Smooth muscle cell (in vitro differentiated cells): ENCODE data around the gene CEP295NL. TPM values are rescaled to one million over a fixed set of nuclear protein-coding genes. Genes with fewer than 3 reads are reported as not detected.

Experiments
- DNase-seq: peaks from one replicate; lab custom pipeline; 2025; ENCODE audit not compliant: unreplicated experiment; lab: John Stamatoyannopoulos, UW
- H2AFZ ChIP-seq: fragments of 200-600 bp; sonication (generic); 2 replicates; pipeline ENCODE4 v1.6.0; 2016; ENCODE audit warnings: antibody characterized with exemption, low read depth, mild to moderate bottlenecking
- H3F3A ChIP-seq: fragments of 200-600 bp; sonication (generic); 2 replicates; pipeline ENCODE4 v1.6.0; 2017; ENCODE audit warnings: antibody characterized with exemption, low read depth
- H3K27ac ChIP-seq: fragments of 200-600 bp; sonication (generic); 2 replicates; pipeline ENCODE4 v1.5.1; 2016; ENCODE audit warnings: low read depth, mild to moderate bottlenecking
- H3K27me3 ChIP-seq: fragments of 200-600 bp; sonication (generic); 2 replicates; pipeline ENCODE4 v1.6.1; 2016; ENCODE audit warnings: low read depth, mild to moderate bottlenecking
- H3K36me3 ChIP-seq: fragments of 200-600 bp; sonication (generic); 2 replicates; pipeline ENCODE4 v1.5.1; 2016; ENCODE audit warnings: low read depth
- H3K4me1 ChIP-seq: fragments of 200-600 bp; sonication (generic); 2 replicates; pipeline ENCODE4 v1.5.1; 2016; ENCODE audit warnings: low read depth
- H3K4me2 ChIP-seq: fragments of 200-600 bp; sonication (generic); 2 replicates; pipeline ENCODE4 v1.6.0; 2016; ENCODE audit warnings: mild to moderate bottlenecking
- H3K4me3 ChIP-seq: fragments of 200-600 bp; sonication (generic); 2 replicates; pipeline ENCODE4 v1.5.1; 2016; ENCODE audit warnings: mild to moderate bottlenecking
- H3K79me2 ChIP-seq: fragments of 200-600 bp; sonication (generic); 2 replicates; pipeline ENCODE4 v1.6.0; 2016; ENCODE audit warnings: low read depth, mild to moderate bottlenecking
- H3K9ac ChIP-seq: fragments of 200-600 bp; sonication (generic); 2 replicates; pipeline ENCODE4 v1.6.0; 2016; ENCODE audit warnings: low read depth
- H3K9me3 ChIP-seq: fragments of 200-600 bp; sonication (generic); replicated peaks from 2 replicates; pipeline ENCODE4 v1.5.1; 2016; ENCODE audit warnings: low read depth
- H4K20me1 ChIP-seq: fragments of 200-600 bp; sonication (generic); 2 replicates; pipeline ENCODE4 v1.6.0; 2016; ENCODE audit warnings: low read depth
- WGBS: methylation state at CpG from one replicate; pipeline ENCODE4 v1.1.7; 2016; ENCODE audit warnings: low lambda C conversion rate; 5-methylcytosine and 5-hydroxymethylcytosine counted together
- polyA plus RNA-seq: library from polyadenylated mRNA; unstranded; fragments of >200 nt; fragmentation: Nextera tagmentation; extraction: Ambion mirVana; gene quantifications from 2 replicates; pipeline ENCODE4 v1.2.1, GENCODE V29; 2016
- total RNA-seq: library from RNA; depleted of rRNA; stranded (reverse); fragments of >200 nt; gene quantifications from 2 replicates; pipeline ENCODE4 v1.2.3, GENCODE V29; 2014
- TF ChIP-seq, protein P1 (sequence below): fragments of 200-600 bp; sonication (generic); IDR thresholded peaks from 2 replicates; pipeline ENCODE4 v1.5.1; 2017; ENCODE audit warnings: borderline replicate concordance, mild to moderate bottlenecking, antibody characterized with exemption; ENCODE audit not compliant: insufficient read depth, poor library complexity, severe bottlenecking

The CEP295NL gene
- total and polyA plus RNA-seq, 2 experiments from 2014 or later: 1.2 TPM; not detected in 1

DNA sequence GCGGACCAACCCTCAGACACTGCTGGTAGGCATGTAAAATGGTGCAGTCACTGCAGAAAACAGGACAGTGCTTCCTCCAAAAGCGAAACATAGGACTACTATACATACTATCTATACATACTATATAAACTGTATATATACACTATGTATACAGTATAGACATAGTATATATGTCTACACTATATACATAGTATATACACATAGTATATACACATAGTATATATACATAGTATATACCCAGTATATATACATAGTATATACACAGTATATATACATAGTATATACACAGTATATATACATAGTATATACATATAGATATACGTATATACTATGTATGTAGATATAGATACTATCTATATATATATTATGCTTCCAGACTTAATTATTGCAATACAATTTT is 55.9 kb downstream of the CEP295NL start:
- Histone ChIP-seq H3K27me3 (no peaks in the 10 kb centered on the region), H3K9me3 (no peaks in the 10 kb centered on the region), H3K4me3 (no peak overlapping the region), H3K79me2 (no peaks in the 10 kb centered on the region), H3F3A (no peaks in the 10 kb centered on the region), H3K4me2 (no peak overlapping the region), H4K20me1 (no peaks in the 10 kb centered on the region), H3K36me3 (no peaks in the 10 kb centered on the region), H3K27ac (no peak overlapping the region), H3K9ac (no peak overlapping the region), H3K4me1 (no peaks in the 10 kb centered on the region), H2AFZ (no peak overlapping the region)
- DNase-seq: no peak
- TF ChIP-seq, protein P1, sequence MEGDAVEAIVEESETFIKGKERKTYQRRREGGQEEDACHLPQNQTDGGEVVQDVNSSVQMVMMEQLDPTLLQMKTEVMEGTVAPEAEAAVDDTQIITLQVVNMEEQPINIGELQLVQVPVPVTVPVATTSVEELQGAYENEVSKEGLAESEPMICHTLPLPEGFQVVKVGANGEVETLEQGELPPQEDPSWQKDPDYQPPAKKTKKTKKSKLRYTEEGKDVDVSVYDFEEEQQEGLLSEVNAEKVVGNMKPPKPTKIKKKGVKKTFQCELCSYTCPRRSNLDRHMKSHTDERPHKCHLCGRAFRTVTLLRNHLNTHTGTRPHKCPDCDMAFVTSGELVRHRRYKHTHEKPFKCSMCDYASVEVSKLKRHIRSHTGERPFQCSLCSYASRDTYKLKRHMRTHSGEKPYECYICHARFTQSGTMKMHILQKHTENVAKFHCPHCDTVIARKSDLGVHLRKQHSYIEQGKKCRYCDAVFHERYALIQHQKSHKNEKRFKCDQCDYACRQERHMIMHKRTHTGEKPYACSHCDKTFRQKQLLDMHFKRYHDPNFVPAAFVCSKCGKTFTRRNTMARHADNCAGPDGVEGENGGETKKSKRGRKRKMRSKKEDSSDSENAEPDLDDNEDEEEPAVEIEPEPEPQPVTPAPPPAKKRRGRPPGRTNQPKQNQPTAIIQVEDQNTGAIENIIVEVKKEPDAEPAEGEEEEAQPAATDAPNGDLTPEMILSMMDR: no peak
- WGBS: 97% methylated on average over 3 of the region's 3 CpGs

GRCh38 chr17:78844301-78845005 is 58.5 kb downstream of the CEP295NL start:
- WGBS: 92% methylated on average over 9 of the region's 9 CpGs
- DNase-seq: no peak

GRCh38 chr17:78842881-78843565 is 60.0 kb downstream of the CEP295NL start:
- no peaks in the 10 kb centered on the region for H3K36me3 ChIP-seq
- H3K4me3 ChIP-seq: no peak overlapping the region
- TF ChIP-seq, protein P1: peak; percentile 33
- 67% methylated on average over 10 of the region's 10 CpGs for WGBS
- no peak for DNase-seq
- H3F3A ChIP-seq: no peaks in the 10 kb centered on the region
- H3K9ac ChIP-seq: no peak overlapping the region
- H3K4me2 ChIP-seq: no peak overlapping the region
- peaks cover 19% of the 10 kb centered on the region for H3K79me2 ChIP-seq
- H4K20me1 ChIP-seq: peaks cover 20% of the 10 kb centered on the region
- peaks cover 14% of the 10 kb centered on the region for H3K4me1 ChIP-seq
- no peaks in the 10 kb centered on the region for H3K9me3 ChIP-seq
- H3K27me3 ChIP-seq: no peaks in the 10 kb centered on the region
- no peak overlapping the region for H3K27ac ChIP-seq
- no peak overlapping the region for H2AFZ ChIP-seq

More at GRCh38 chr17:78844301-78845005, 58.5 kb downstream of the CEP295NL start:
- TF ChIP-seq, protein P1: no peak
- H3K4me2 ChIP-seq: no peak overlapping the region
- H3K36me3 ChIP-seq: no peaks in the 10 kb centered on the region
- no peak overlapping the region for H3K9ac ChIP-seq
- no peak overlapping the region for H3K27ac ChIP-seq
- H3K9me3 ChIP-seq: no peaks in the 10 kb centered on the region
- H3F3A ChIP-seq: no peaks in the 10 kb centered on the region
- H4K20me1 ChIP-seq: peaks cover 6% of the 10 kb centered on the region
- no peak overlapping the region for H3K4me3 ChIP-seq
- no peaks in the 10 kb centered on the region for H3K27me3 ChIP-seq
- peaks cover 8% of the 10 kb centered on the region for H3K4me1 ChIP-seq
- peaks cover 5% of the 10 kb centered on the region for H3K79me2 ChIP-seq
- H2AFZ ChIP-seq: no peak overlapping the region
